K562 (cell line): ENCODE data around the gene SCLT1. TPM values are rescaled to one million over a fixed set of nuclear protein-coding genes. Genes with fewer than 3 reads are reported as not detected.
A peak's percentile ranks its signal among the peaks of the same experiment; 100 is the strongest.

Experiments
- ATAC-seq: fragments of 200-7000 bp; cut with Tn5 transposase; 3 replicates; pipeline ENCODE4 v1.9.1; 2020; ENCODE audit warnings: moderate library complexity
- BruUV-seq: library from RNA; stranded (reverse); fragments of 400-500 nt; replicated peaks from 2 replicates; lab custom pipeline; 2021; lab: Mats Ljungman, UMichigan
- CTCF ChIA-PET: fragments of 300-600 bp; formaldehyde crosslinking; extraction: SDS; loops from one replicate; lab custom pipeline; 2021; ENCODE audit warnings: low intra/inter-chr PET ratio; lab: Yijun Ruan, JAX
- POLR2A ChIA-PET: fragments of 300-600, 350-650 bp; sonication (Branson Sonifier 250); formaldehyde crosslinking; extraction: SDS; loops from one replicate; lab custom pipeline; 2021; ENCODE audit warnings: antibody characterized with exemption, inconsistent platforms; lab: Yijun Ruan, JAX
- DNase-seq, 4 experiments: peaks; one replicate each; pipeline versions ENCODE4 v3.0.0 to v3.0.0-alpha.2; 2011 to 2018; ENCODE audit warnings: low spot score in 3 of 4, mixed read lengths in 3 of 4; ENCODE audit errors: extremely low read depth in 1 of 4
- FAIRE-seq: peaks from 2 replicates; lab custom pipeline; 2011; peaks lifted over from hg19 to GRCh38; lab: Jason Lieb, UNC
- H2AFZ ChIP-seq: 2 replicates; pipeline ENCODE4 v1.6.0; 2011; ENCODE audit warnings: low read depth, low read length, control low read depth, inconsistent platforms
- H3K27ac ChIP-seq: fragments of 200-600 bp; 3 replicates; pipeline ENCODE4 v1.8.0; 2011; ENCODE audit warnings: low read depth, mild to moderate bottlenecking, control low read depth, inconsistent platforms, low read length, moderate library complexity, mixed read lengths; ENCODE audit errors: extremely low read depth
- H3K27me3 ChIP-seq, 2 experiments: fragments of 300-600 bp in 1 of 2; 2 replicates in 1 of 2; 3 replicates in 1 of 2; pipeline versions ENCODE4 v1.6.0 to v1.8.0; 2011; ENCODE audit warnings: inconsistent platforms in 2 of 2, low read length in 2 of 2, mild to moderate bottlenecking in 1 of 2, mixed read lengths in 1 of 2, moderate library complexity in 1 of 2; ENCODE audit not compliant: control insufficient read depth in 2 of 2, insufficient read depth in 2 of 2
- H3K36me3 ChIP-seq: fragments of 300-600 bp; 3 replicates; pipeline ENCODE4 v1.8.0; 2011; ENCODE audit warnings: mild to moderate bottlenecking, low read length, inconsistent platforms; ENCODE audit not compliant: control insufficient read depth, insufficient read depth
- H3K4me1 ChIP-seq, 2 experiments: fragments of 200-600 bp in 1 of 2; replicated peaks in 1 of 2; 2 replicates in 1 of 2; 3 replicates in 1 of 2; pipeline versions ENCODE4 v1.5.1 to v1.8.0; 2011; ENCODE audit warnings: inconsistent platforms in 2 of 2, low read length in 2 of 2, mild to moderate bottlenecking in 1 of 2, mixed read lengths in 1 of 2, moderate library complexity in 1 of 2; ENCODE audit not compliant: control insufficient read depth in 2 of 2, insufficient read depth in 2 of 2
- H3K4me2 ChIP-seq: 2 replicates; pipeline ENCODE4 v1.6.1; 2011; ENCODE audit warnings: low read length, control low read depth, inconsistent platforms, mixed read lengths; ENCODE audit not compliant: insufficient read depth
- H3K4me3 ChIP-seq: fragments of 200-600 bp; sonication (generic), shearing (Covaris generic); 2 replicates; pipeline ENCODE4 v1.5.1; 2016; ENCODE audit warnings: control low read depth, inconsistent platforms
- H3K79me2 ChIP-seq: fragments of 200-600 bp; 3 replicates; pipeline ENCODE4 v1.8.0; 2011; ENCODE audit warnings: low read length, inconsistent platforms; ENCODE audit not compliant: control insufficient read depth, insufficient read depth
- H3K9ac ChIP-seq, 2 experiments: 2 replicates each; pipeline versions ENCODE4 v1.6.0 to v1.6.1; 2011; ENCODE audit warnings: low read depth in 2 of 2, low read length in 2 of 2, control low read depth in 1 of 2, inconsistent platforms in 1 of 2, mild to moderate bottlenecking in 1 of 2, mixed read lengths in 1 of 2; ENCODE audit not compliant: insufficient read depth in 1 of 2
- H3K9me1 ChIP-seq: one replicate; pipeline ENCODE4 v1.6.0; 2011; ENCODE audit warnings: inconsistent platforms, mild to moderate bottlenecking, low read length, moderate library complexity; ENCODE audit not compliant: control insufficient read depth, insufficient read depth
- H3K9me3 ChIP-seq: replicated peaks from 2 replicates; pipeline ENCODE4 v1.5.1; 2011; ENCODE audit warnings: low read depth, low read length, inconsistent platforms; ENCODE audit not compliant: control insufficient read depth, insufficient read depth
- H4K20me1 ChIP-seq: replicated peaks from 2 replicates; pipeline ENCODE4 v1.6.1; 2011; ENCODE audit warnings: low read length, inconsistent platforms, mixed read lengths; ENCODE audit not compliant: control insufficient read depth, insufficient read depth
- CREB1 ChIP-seq, 2 experiments: sonication (generic) in 1 of 2; formaldehyde crosslinking in 1 of 2; IDR thresholded peaks; 2 replicates each; pipeline versions ENCODE4 v1.6.1 to v1.8.0; 2012 to 2022; ENCODE audit warnings: inconsistent platforms in 1 of 2, mild to moderate bottlenecking in 1 of 2, missing genetic modification reagents in 1 of 2, moderate library complexity in 1 of 2
- JUND ChIP-seq, 2 experiments: IDR thresholded peaks; 2 replicates in 1 of 2; 3 replicates in 1 of 2; pipeline ENCODE4 v1.6.1; 2011; ENCODE audit warnings: borderline replicate concordance in 2 of 2, low read depth in 2 of 2, low read length in 2 of 2, improper control_type of control experiment in 1 of 2, missing biosample characterization in 1 of 2, missing genetic modification characterization in 1 of 2, missing genetic modification reagents in 1 of 2
- MIER1 ChIP-seq: fragments of 450-650 bp; IDR thresholded peaks from 2 replicates; pipeline ENCODE4 v1.6.1; 2016; ENCODE audit warnings: antibody characterized with exemption, mild to moderate bottlenecking, low read depth
- NFYB ChIP-seq: IDR thresholded peaks from 2 replicates; pipeline ENCODE4 v1.6.1; 2011; ENCODE audit warnings: mild to moderate bottlenecking, moderate library complexity; ENCODE audit not compliant: insufficient read length; ENCODE audit errors: extremely low read depth
- RBM25 ChIP-seq: fragments of 200-400 bp; formaldehyde crosslinking; IDR thresholded peaks from 2 replicates; pipeline ENCODE4 v1.6.1; 2018; ENCODE audit warnings: low read length, low read depth, moderate library complexity; ENCODE audit not compliant: severe bottlenecking
- TBP ChIP-seq: optimal IDR thresholded peaks from 2 replicates; pipeline ENCODE3; 2011; ENCODE audit warnings: low read depth, low read length, improper control_type of control experiment
- TCF7L2 ChIP-seq: fragments of 150-350 bp; IDR thresholded peaks from 2 replicates; pipeline ENCODE4 v1.6.1; 2016; ENCODE audit warnings: low read depth, mild to moderate bottlenecking, low read length, moderate library complexity
- ZNF507 ChIP-seq: conservative IDR thresholded peaks from 2 replicates; pipeline ENCODE4 v1.6.1; 2017; ENCODE audit warnings: missing genetic modification characterization, missing compliant biosample characterization
- WGBS: fragments of 100-300 bp; shearing (Covaris generic); methylation state at CpG from one replicate; pipeline ENCODE4 v1.1.6; 2016; ENCODE audit warnings: low coverage, mixed read lengths; ENCODE audit not compliant: insufficient coverage; ENCODE audit errors: missing lambda C conversion rate; 5-methylcytosine and 5-hydroxymethylcytosine counted together
- in situ Hi-C: fragments of 300-500 bp; cut with MboI; formaldehyde crosslinking; loops from 4 replicates; pipeline ENCODE4 v1.15.0; 2018; ENCODE audit warnings: inconsistent platforms, mixed read lengths
- intact Hi-C: fragments of 100-400 bp; cut with micrococcal nuclease; formaldehyde crosslinking; loops from 2 replicates; pipeline ENCODE4 v1.14.2; 2022
- polyA plus RNA-seq, 8 experiments: library from polyadenylated mRNA; depleted of rRNA in 4 of 8; stranded (reverse) in 5 of 8; unstranded in 3 of 8; fragments of >200 nt; fragmentation: Nextera tagmentation in 2 of 8; fragmentation: Illumina TruSeq in 1 of 8; extraction: Ambion mirVana in 2 of 8; extraction: Trizol in 1 of 8; gene quantifications; 2 replicates each; pipeline versions ENCODE4 v1.2.1 to v1.2.3, GENCODE V29; 2011 to 2014; ENCODE audit warnings: inconsistent platforms in 1 of 8, missing spikeins in 1 of 8
- total RNA-seq, 7 experiments: library from RNA; depleted of rRNA in 6 of 7; stranded (reverse); fragments of >200 nt in 6 of 7; fragmentation: Illumina TruSeq in 2 of 7; extraction: Trizol in 2 of 7; gene quantifications; 2 replicates each; pipeline versions ENCODE4 v1.2.1 to v1.2.3, GENCODE V29; 2011 to 2021; ENCODE audit warnings: low replicate concordance in 1 of 7
- TF ChIP-seq, protein P1 (sequence below): sonication (generic); formaldehyde crosslinking; IDR thresholded peaks from 2 replicates; pipeline ENCODE4 v1.8.0; 2022; ENCODE audit warnings: missing genetic modification reagents, mild to moderate bottlenecking, moderate library complexity, borderline replicate concordance
- TF ChIP-seq, protein P2 (sequence below), 2 experiments: fragments of 450-650 bp in 1 of 2; sonication (generic) in 1 of 2; formaldehyde crosslinking in 1 of 2; IDR thresholded peaks in 1 of 2; conservative IDR thresholded peaks in 1 of 2; 2 replicates each; pipeline versions ENCODE4 v1.6.1 to v1.8.1; 2016 to 2023; ENCODE audit warnings: mild to moderate bottlenecking in 2 of 2, moderate library complexity in 2 of 2, inconsistent platforms in 1 of 2, missing genetic modification reagents in 1 of 2
- TF ChIP-seq, protein P3 (sequence below): sonication (generic); formaldehyde crosslinking; IDR thresholded peaks from 2 replicates; pipeline ENCODE4 v1.8.1; 2023; ENCODE audit warnings: missing genetic modification reagents, mild to moderate bottlenecking, borderline replicate concordance

The SCLT1 gene
- total and polyA plus RNA-seq, 9 of the 15 experiments (the other 6 are each of a cell fraction or from before 2014, with no cell fraction given), result 8.0 to 31.9 (median 24.2) TPM

DNA sequence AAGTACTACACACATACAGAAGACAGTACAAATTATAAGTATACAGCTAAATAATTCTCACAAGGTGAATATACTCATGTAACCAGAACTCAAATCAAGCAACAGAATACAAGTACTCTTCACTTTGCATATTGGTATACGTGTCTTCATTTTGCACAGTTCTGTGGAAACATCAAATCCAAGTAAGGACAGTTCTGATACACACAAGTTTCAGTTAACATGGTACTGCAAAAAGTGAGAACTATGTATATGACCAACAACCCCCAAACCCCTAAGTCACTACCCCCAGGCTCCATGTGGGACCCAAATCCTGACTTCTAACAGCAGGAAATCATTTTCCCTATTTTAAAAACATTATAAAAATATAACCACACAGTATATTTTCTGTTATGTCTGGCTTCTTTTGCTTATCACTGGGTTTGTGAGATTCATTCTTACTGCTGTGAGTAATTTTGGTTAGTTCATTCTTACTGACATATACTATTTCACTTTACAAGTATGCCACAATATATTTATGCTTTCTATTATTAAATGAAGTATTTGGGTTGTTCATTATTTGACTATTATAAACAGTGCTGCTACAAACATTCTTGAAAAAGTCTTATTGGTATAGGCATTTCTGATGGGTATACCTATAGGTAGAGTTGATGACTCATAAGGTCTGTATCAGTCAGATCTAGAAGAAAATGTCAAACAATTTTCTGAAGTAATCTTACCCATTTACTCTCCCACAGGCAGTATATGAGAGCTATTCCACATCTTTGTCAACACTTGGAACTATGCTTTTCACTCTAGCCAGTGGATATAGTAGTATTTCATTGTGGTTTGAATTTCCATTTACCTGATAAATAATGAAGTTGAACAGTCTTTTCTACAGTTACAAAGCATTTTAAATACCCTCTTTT is 47.0 kb downstream of the SCLT1 start:
- H3K27ac ChIP-seq, result no peak overlapping the region
- peak; percentile 73 for TF ChIP-seq ZNF507
- TF ChIP-seq, protein P1, sequence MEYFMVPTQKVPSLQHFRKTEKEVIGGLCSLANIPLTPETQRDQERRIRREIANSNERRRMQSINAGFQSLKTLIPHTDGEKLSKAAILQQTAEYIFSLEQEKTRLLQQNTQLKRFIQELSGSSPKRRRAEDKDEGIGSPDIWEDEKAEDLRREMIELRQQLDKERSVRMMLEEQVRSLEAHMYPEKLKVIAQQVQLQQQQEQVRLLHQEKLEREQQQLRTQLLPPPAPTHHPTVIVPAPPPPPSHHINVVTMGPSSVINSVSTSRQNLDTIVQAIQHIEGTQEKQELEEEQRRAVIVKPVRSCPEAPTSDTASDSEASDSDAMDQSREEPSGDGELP, result no peak
- TF ChIP-seq MIER1, result no peak
- TF ChIP-seq, protein P2, sequence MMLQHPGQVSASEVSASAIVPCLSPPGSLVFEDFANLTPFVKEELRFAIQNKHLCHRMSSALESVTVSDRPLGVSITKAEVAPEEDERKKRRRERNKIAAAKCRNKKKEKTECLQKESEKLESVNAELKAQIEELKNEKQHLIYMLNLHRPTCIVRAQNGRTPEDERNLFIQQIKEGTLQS (IDR thresholded peaks at IDR 0.05), result peak; percentile 59; the same call in 1 of the 2 replicates
- TF ChIP-seq, protein P2 (CRISPR knock-in tag; conservative IDR thresholded peaks at IDR 0.05), result no peak
- TF ChIP-seq TBP, result no peak
- no peak for TF ChIP-seq CREB1 (IDR thresholded peaks at IDR 0.05)
- TF ChIP-seq CREB1 (CRISPR knock-in tag; IDR thresholded peaks at IDR 0.05), result no peak
- TF ChIP-seq JUND (IDR thresholded peaks at IDR 0.05; ENCODE audit: borderline replicate concordance, low read depth, low read length), result peak; percentile 22; the same call in 1 of the 2 replicates
- TF ChIP-seq JUND (tag; IDR thresholded peaks at IDR 0.05; ENCODE audit: borderline replicate concordance, low read depth, low read length), result peak; percentile 59; the same call in 1 of the 3 replicates
- no peak for TF ChIP-seq TCF7L2
- TF ChIP-seq, protein P3, sequence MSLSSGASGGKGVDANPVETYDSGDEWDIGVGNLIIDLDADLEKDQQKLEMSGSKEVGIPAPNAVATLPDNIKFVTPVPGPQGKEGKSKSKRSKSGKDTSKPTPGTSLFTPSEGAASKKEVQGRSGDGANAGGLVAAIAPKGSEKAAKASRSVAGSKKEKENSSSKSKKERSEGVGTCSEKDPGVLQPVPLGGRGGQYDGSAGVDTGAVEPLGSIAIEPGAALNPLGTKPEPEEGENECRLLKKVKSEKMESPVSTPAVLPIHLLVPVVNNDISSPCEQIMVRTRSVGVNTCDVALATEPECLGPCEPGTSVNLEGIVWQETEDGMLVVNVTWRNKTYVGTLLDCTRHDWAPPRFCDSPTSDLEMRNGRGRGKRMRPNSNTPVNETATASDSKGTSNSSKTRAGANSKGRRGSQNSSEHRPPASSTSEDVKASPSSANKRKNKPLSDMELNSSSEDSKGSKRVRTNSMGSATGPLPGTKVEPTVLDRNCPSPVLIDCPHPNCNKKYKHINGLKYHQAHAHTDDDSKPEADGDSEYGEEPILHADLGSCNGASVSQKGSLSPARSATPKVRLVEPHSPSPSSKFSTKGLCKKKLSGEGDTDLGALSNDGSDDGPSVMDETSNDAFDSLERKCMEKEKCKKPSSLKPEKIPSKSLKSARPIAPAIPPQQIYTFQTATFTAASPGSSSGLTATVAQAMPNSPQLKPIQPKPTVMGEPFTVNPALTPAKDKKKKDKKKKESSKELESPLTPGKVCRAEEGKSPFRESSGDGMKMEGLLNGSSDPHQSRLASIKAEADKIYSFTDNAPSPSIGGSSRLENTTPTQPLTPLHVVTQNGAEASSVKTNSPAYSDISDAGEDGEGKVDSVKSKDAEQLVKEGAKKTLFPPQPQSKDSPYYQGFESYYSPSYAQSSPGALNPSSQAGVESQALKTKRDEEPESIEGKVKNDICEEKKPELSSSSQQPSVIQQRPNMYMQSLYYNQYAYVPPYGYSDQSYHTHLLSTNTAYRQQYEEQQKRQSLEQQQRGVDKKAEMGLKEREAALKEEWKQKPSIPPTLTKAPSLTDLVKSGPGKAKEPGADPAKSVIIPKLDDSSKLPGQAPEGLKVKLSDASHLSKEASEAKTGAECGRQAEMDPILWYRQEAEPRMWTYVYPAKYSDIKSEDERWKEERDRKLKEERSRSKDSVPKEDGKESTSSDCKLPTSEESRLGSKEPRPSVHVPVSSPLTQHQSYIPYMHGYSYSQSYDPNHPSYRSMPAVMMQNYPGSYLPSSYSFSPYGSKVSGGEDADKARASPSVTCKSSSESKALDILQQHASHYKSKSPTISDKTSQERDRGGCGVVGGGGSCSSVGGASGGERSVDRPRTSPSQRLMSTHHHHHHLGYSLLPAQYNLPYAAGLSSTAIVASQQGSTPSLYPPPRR, result no peak
- TF ChIP-seq RBM25, result peak; percentile 74
- TF ChIP-seq NFYB, result no peak

More for the DNA sequence above, 47.0 kb downstream of the SCLT1 start:
- ChIA-PET POLR2A (interaction anchor here (0.7 kb wide), 1 partner anchor 9 kb away, joined by 3 read pairs; no protein-coding TSS in a partner anchor), CTCF (no interaction called here)
- 96% methylated on average over 1 of the region's 1 CpG for WGBS
- Histone ChIP-seq H3K4me2 (no peak overlapping the region), H3K9me1 (no peaks in the 10 kb centered on the region), H2AFZ (no peak overlapping the region), H3K4me3 (no peak overlapping the region), H3K79me2 (peaks cover 5% of the 10 kb centered on the region; the same call in 1 of the 3 replicates), H4K20me1 (no peaks in the 10 kb centered on the region), H3K4me1 (no peaks in the 10 kb centered on the region), H3K9ac (no peak overlapping the region), H3K27me3 (no peaks in the 10 kb centered on the region), H3K9me3 (no peaks in the 10 kb centered on the region), H3K36me3 (no peaks in the 10 kb centered on the region)
- in situ Hi-C loops (no loop called here), intact Hi-C loops (loop anchor here (10.0 kb wide), 1 partner anchor 98 kb away; no protein-coding TSS in a partner anchor)
- FAIRE-seq (peak; percentile 68), ATAC-seq (0 out of 3 replicates have a peak, but pooled peaks have one; percentile 33), DNase-seq (no peak)
- no TSS peak for BruUV-seq
